Daoy (cell line): ENCODE data around the gene SLC37A3. TPM values are rescaled to one million over a fixed set of nuclear protein-coding genes. Genes with fewer than 3 reads are reported as not detected.
"Not testable (repeated sequence)": the region's sequence is repeated elsewhere in the genome, so short reads cannot be mapped to it uniquely, and the experiment has no call there.

Experiments
- DNase-seq: peaks from one replicate; pipeline ENCODE4 v3.0.0-alpha.2; 2015; ENCODE audit warnings: low read depth
- total RNA-seq: library from RNA; depleted of rRNA; stranded (reverse); fragments of >200 nt; shearing (Covaris generic); gene quantifications from 2 replicates; pipeline ENCODE4 v1.2.3, GENCODE V29; 2014; rRNA removed

The SLC37A3 gene
- total RNA-seq, 1 experiment from 2014 or later: 21.3 TPM

DNA sequence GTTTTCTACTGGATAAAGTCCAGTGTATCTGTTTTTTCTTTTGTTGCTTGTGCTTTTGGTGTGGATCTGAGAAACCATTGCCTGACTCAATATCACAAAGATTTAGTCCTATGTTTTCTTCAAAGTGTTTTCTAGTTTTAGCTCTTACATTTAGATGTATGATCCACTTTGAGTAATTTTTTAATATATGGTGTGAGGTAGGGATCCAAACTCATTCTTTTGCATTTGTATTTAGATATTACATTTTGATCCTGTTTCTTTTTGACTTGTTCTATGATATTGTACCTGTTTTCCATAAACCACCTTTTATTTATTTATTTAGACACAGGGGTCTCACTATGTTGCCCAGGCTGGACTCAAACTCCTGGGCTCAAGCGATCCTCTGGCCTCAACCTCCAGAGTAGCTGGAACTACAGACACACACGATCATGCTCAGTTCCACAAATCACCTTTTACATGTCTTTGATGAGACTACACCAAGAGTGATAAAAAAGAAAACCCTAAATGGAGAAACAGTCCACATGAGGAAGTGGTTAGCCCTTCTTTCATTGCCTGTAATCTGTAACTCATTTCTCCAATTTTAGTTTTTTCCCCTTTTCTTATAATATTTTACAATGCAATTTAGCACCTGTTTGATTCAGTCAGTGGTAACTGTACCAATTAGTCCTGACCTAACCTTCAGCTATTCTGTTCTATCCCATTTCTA lies 86.0 kb downstream of the SLC37A3 start:
- DNase-seq: no peak

DNA sequence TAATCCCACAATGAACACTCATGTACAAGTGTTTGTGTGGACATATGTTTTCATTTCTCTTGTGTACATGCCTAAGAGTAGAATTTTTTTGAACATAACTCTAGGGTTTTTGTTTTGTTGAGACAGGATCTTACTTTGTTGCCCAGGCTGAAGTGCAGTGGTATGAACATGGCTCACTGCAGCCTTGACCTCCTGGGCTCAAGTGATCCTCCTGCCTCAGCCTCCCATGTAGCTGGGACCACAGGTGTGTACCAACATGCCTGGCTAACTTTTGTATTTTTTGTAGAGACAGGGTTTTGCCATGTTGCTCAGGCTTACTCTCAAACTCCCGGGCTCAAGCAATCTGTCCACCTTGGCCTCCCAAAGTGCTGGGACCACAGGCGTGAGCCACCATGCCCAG lies 87.2 kb downstream of the SLC37A3 start:
- DNase-seq: not testable (repeated sequence)

DNA sequence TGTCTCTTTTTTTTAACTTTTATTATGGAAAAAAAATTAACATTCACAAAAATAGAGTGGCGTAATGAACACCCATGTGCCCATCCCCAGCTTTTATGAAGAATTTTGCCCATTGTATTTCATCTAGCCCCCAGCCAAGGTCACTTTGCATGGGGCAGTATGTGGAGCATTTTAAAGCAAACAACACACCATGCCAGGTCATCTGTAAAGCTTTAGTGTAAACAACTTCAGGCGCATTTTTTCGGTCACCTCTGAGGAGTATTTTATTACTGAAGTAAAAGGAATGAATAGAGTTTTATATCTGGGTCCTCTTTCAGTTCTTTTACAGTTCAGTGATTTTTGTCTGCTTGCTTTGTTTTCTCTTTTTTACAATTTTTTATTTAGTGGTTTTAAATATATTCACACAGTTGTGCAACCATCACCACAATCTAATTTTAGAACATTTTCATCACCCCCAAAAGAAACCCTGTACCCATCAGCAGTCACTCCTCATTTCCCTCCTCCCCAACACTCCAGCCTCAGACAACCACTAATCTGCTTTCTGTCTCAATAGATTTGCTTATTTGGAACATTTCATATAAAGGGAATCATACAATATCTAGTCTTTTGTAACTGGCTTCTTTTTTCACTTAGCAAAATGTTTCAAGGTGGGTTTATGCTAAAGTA lies 87.9 kb downstream of the SLC37A3 start:
- no peak for DNase-seq

DNA sequence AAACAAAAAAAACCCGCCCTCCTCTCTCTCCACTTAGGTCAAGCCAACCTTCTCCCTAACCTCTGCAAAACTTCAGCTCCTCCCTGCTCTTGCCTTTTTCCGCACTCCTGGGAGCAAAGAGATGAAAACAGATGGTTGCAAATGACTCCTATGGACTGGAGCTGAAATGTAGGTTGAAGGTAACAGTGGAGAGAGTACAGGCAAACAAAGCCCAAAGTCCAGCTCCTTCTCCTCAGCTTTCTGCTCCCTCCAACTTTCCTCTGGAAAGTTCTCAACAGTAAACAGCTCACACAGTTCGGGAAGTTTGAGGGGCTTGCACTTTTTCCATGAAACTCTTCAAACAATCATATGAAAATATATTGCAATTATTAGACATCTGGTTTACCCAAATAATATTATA lies 90.3 kb downstream of the SLC37A3 start:
- DNase-seq: no peak

DNA sequence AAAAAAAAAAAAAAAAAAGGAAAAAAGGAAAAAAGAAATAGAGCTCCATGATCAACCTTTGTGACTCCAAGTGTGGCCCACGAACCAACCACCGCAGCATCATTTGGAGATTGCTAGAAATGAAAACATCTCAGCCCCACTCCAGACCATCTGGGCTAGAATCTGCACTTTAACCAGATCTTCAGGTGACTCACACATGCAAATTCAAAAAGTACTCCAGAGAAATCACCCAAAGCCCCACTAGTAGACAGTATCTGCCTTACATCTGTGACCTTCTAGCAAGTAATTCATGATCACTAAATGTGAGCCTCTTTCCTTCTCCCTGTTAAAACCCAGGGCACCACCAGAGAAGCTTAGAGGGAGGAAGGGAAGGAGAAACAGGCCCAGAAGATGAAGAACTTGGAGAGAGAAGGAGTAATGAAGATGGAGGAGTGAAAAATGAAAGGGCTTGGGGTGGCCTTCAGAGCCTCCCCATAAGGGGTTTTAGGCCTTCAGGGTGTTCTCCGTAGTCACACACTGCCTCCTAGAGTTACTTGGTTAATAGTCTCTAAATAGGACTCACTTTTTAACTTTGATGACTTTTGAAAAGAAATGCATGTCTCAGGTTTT lies 94.0 kb downstream of the SLC37A3 start:
- DNase-seq: no peak

DNA sequence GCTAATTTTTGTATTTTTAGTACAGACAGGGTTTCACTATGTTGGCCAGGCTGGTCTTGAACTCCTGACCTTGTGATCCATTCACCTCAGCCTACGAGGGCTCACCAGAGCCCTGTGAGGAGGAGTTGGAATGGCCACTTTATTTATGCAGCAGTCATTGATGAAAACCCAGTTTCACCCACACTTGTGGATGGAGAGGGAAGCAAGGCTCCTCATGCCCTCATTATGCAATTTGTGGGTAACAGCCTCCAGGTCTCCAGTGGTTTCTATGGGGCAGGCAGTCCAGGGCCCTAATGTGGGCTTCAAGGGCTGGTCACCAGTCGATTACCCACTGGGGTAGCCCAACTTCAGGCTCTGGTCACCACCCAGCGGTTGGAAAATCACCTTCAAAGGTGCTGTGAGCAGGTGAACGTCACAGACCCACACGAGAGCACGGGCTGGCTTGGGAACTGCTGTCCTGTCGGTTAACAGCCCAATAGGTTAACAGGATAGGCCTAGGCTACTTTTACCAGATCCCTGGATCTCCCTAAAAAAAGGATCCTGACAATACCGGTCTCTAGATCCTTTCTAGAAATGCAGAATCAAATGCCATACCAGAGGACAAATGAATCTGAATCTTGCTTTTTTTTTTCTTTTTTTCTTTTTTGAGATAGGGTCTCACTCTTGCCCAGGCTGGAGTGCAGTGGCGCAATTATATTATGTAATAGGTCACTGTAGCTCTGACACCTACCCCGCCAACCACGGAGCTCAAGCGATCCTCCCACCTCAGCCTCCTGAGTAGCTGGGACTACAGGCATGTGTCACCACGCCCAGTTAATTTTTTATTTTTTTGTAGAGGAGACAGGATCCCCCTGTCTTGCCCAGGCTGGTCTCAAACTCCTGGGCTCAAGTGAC lies 97.8 kb downstream of the SLC37A3 start:
- DNase-seq: no peak

DNA sequence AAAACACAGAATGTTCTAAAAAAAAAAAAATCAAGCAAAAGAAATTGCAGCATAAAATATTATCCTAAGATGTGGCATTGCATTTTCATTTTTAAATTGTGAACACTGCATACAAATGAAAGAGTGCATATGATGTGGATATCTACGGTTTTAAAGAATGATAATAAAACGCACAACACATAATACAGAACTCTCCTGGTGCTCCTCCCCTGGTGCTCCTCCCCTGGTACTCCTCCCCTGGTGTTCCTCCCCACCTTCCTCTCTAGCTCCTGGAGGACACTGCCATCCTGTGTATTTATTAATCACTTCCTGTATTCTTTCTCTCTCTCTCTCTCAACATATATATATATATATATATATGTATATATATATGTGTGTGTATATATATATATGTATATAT lies 100.1 kb downstream of the SLC37A3 start:
- no peak for DNase-seq

DNA sequence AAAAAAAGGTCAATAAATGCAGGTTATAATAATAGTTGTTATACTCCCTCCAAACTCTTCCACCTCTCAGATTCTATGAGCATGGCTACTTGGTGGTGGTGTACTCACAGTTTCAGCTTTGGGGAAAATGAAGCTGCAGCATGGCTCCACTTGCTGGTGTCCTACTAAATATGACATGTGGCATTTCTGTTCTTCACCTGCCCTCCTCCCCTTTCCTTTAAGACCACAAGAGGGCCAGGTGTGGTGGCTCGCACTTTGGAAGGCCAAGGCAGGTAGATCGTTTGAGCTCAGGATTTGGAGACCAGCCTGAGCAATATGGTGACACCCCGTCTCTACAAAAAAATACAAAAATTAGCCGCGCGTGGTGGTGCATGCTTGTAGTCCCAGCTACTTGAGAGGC lies 101.1 kb downstream of the SLC37A3 start:
- no peak for DNase-seq

DNA sequence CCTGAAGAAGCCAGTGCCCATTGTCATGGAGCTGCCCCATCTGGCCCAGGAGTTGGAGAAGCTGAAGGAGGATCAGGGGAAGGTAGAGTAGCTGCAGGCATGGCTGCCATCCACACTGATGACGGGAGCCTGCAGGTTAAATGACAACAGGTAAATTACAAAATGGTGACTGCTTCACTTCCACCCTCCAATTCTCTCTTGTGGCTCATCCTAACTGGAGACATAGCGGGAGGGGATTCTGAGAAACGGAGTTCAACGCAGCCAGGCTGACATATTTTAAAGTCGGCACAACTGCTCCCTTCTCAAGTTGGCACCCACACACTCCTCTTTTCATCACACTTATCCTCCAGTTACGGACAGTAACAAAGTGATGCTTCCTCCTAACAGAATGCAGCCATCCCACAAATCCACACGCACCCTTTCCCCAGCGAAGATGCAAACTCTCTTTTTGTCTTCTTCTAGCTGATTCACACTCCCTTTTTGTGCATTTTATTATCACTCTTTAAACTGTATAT lies 103.0 kb downstream of the SLC37A3 start:
- DNase-seq: no peak

DNA sequence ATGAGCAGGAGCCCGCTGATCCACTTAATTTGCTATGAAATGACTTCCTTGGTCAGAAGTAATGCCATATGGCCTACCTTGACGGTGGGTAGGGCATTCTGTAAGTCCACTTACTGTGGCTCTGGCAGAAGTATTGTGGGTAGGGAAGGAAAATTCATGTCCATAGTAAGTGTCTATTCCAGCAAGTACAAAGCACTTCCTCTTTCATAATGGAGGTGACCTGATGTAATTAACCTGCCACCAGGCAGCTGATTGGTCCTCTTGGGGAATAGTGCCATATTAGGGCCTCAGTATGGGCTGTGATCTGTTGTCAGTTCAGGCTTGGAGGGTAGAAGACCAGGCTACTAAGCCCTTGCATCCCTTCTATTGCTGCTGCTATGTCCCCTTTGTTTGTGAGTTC lies 103.9 kb downstream of the SLC37A3 start:
- DNase-seq: no peak

DNA sequence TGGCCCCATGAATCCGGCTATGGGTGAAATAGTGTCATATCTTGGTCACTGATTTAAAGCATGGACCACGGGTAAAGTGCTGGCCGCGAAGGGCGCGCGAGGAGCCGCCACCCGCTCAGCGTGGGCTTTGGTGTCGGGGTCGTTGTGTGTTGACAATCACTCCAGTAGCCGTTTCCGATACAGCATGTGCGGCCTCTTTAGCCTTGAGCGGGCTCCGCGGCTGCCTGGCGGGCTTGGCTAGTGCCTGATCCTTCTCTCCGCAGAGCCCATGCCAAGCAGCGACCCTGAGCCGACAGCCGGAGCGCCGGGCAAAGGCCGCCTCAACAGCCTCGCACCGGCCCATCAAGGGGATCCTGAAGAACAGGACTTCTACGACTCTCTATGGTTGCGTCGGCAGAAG lies 105.9 kb downstream of the SLC37A3 start:
- DNase-seq: no peak

DNA sequence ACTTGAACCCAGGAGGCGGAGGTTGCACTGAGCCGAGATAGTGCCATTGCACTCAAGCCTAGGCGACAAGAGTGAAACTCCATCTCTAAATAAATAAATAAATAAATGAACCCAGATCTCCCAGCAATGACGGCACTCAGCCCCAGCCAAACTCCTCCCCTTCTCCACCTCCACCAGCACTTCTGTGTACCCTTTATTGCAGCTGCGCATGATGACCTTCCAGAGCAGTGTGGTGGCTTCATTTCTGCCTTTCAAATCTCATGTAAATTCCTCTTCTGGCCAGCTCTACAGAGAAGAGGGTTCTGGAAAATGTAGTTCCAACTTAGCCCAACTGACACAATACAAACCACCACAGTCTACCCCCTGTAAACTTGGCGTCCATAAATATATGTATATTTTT lies 108.5 kb downstream of the SLC37A3 start:
- DNase-seq: no peak

DNA sequence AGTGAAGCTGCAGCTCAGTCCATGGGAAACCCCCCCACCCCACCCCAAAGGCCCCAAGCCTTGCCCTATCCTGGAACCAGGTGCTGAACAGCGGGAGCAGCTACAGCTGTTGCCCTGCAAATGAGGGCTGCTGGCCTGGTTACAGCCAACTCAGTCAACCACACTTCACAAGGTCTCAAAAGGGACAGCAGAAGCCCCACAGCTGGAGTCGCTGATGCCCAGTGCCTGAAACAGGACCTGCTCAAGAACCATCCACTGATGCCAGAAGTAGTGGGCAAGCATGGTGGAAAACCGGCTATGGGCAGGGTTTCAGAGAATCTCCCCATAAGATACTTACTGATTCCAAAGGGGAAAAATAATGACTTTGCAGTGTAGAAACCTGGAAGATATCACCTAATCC lies 110.3 kb downstream of the SLC37A3 start:
- no peak for DNase-seq

DNA sequence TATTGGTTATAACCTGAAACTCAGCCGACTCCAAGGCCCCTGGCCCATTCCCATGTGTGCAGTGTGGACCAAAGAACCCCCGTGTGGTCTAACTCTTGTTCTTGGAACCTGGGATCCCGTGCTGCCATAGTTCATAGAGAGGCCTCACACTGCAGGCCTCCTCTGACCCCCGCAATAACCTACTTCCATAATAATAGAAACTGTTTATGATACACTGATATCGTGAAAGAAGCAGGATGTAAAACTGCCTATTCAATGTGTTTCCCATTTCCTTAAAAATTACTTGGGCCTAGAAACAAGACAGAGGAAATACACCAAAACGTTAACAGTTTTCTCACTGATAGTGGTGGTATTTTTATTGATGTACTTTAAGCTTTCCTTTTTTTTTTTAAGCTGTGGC lies 112.4 kb downstream of the SLC37A3 start:
- DNase-seq: no peak

DNA sequence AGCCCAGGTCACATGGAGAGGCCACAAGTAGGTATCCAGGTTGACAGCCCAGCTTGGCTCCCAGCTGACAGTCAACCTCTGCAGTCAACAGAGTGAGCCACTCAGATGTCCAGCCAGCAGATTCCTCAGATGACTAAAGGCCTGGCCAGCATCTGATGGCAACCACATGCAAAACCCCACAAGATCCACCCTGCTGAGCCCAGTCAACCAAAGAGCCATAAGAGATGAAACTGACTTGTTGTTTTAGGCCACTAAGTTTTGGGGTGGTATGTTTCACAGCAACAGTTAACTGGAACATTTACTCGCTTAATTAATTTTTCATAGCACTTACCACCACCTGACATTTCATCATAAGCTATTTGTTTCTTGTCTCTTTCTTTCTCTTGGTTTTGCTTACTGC lies 114.3 kb downstream of the SLC37A3 start:
- no peak for DNase-seq

Other genes starting within 250 kb of the SLC37A3 start
- 2.2 and 6.5 TPM in 2 replicates for gene KDM7A, start 221.5 kb downstream of the SLC37A3 start, total RNA-seq
- not detected in 2 replicates for gene RAB19, start 5.5 kb upstream of the SLC37A3 start, total RNA-seq
- gene MKRN1, start 81.0 kb upstream of the SLC37A3 start, total RNA-seq: 55.5 and 61.4 TPM in 2 replicates
- 5.4 and 6.5 TPM in 2 replicates for gene DENND2A, start 242.3 kb upstream of the SLC37A3 start, total RNA-seq